SK-N-SH treated with all-trans-retinoic acid at 6 μM for 48 hours (cell line): Measurements from ENCODE around the gene KRT26.

Experiments
- ATAC-seq: fragments of 200-7000 bp; cut with Tn5 transposase; 3 replicates; pipeline ENCODE4 v1.9.1; 2020; ENCODE audit warnings: mild to moderate bottlenecking, moderate library complexity
- BACH2 ChIP-seq: fragments of 250-450 bp; sonication (Bioruptor Pico); IDR thresholded peaks from 2 replicates; pipeline ENCODE4 v1.9.0; 2021; ENCODE audit warnings: mild to moderate bottlenecking, borderline replicate concordance
- CREB5 ChIP-seq: fragments of 250-450 bp; sonication (Bioruptor Pico); IDR thresholded peaks from 2 replicates; pipeline ENCODE4 v1.5.1; 2020; ENCODE audit warnings: low read depth, mild to moderate bottlenecking, moderate library complexity
- CSDC2 ChIP-seq: fragments of 250-450 bp; sonication (Bioruptor Pico); IDR thresholded peaks from 2 replicates; pipeline ENCODE4 v1.5.0; 2020; ENCODE audit warnings: mild to moderate bottlenecking, moderate library complexity
- ESRRG ChIP-seq: fragments of 250-450 bp; sonication (Bioruptor Pico); IDR thresholded peaks from 2 replicates; pipeline ENCODE4 v1.6.1; 2021; ENCODE audit warnings: mild to moderate bottlenecking
- GLIS3 ChIP-seq: fragments of 250-450 bp; sonication (Bioruptor Pico); IDR thresholded peaks from 2 replicates; pipeline ENCODE4 v1.5.0; 2020; ENCODE audit warnings: mild to moderate bottlenecking, moderate library complexity
- ISL1 ChIP-seq: fragments of 250-450 bp; sonication (Bioruptor Pico); IDR thresholded peaks from 2 replicates; pipeline ENCODE4 v2.1.2; 2022; ENCODE audit warnings: mild to moderate bottlenecking, moderate library complexity
- OSR1 ChIP-seq: fragments of 250-450 bp; sonication (Bioruptor Pico); IDR thresholded peaks from 2 replicates; pipeline ENCODE4 v1.8.0; 2022; ENCODE audit warnings: moderate library complexity, mild to moderate bottlenecking, inconsistent platforms
- POU6F1 ChIP-seq: fragments of 250-450 bp; sonication (Bioruptor Pico); IDR thresholded peaks from 2 replicates; pipeline ENCODE4 v1.8.0; 2021; ENCODE audit warnings: low read depth, mild to moderate bottlenecking, moderate library complexity, borderline replicate concordance
- PPARA ChIP-seq: fragments of 250-450 bp; sonication (Bioruptor Pico); IDR thresholded peaks from 2 replicates; pipeline ENCODE4 v1.5.0; 2020; ENCODE audit warnings: mild to moderate bottlenecking, borderline replicate concordance
- RARB ChIP-seq: fragments of 250-450 bp; sonication (Bioruptor Pico); IDR thresholded peaks from 2 replicates; pipeline ENCODE4 v1.8.0; 2021; ENCODE audit warnings: mild to moderate bottlenecking, moderate library complexity
- SNAI2 ChIP-seq: fragments of 250-450 bp; sonication (Bioruptor Pico); IDR thresholded peaks from 2 replicates; pipeline ENCODE4 v1.5.0; 2020; ENCODE audit warnings: mild to moderate bottlenecking, moderate library complexity
- TCF4 ChIP-seq: fragments of 250-450 bp; sonication (Bioruptor Pico); IDR thresholded peaks from 2 replicates; pipeline ENCODE4 v1.8.0; 2021; ENCODE audit warnings: mild to moderate bottlenecking, moderate library complexity, borderline replicate concordance
- TOX ChIP-seq: fragments of 250-450 bp; sonication (Bioruptor Pico); IDR thresholded peaks from 2 replicates; pipeline ENCODE4 v1.8.0; 2021; ENCODE audit warnings: mild to moderate bottlenecking, moderate library complexity, borderline replicate concordance
- ZC3H10 ChIP-seq: fragments of 250-450 bp; sonication (Bioruptor Pico); IDR thresholded peaks from 2 replicates; pipeline ENCODE4 v1.5.1; 2021; ENCODE audit warnings: mild to moderate bottlenecking, moderate library complexity
- ZFP3 ChIP-seq: fragments of 250-450 bp; sonication (Bioruptor Pico); IDR thresholded peaks from 2 replicates; pipeline ENCODE4 v1.5.0; 2020; ENCODE audit warnings: mild to moderate bottlenecking, moderate library complexity
- ZFP30 ChIP-seq: fragments of 450-650 bp; formaldehyde crosslinking; IDR thresholded peaks from 2 replicates; pipeline ENCODE4 v1.5.0; 2022; ENCODE audit warnings: mild to moderate bottlenecking, moderate library complexity
- ZNF565 ChIP-seq: fragments of 450-650 bp; formaldehyde crosslinking; conservative IDR thresholded peaks from 2 replicates; pipeline ENCODE4 v1.5.0; 2020; ENCODE audit warnings: low read depth, mild to moderate bottlenecking, moderate library complexity
- ZNF70 ChIP-seq: fragments of 450-650 bp; formaldehyde crosslinking; IDR thresholded peaks from 2 replicates; pipeline ENCODE4 v1.5.0; 2020; ENCODE audit warnings: mild to moderate bottlenecking, moderate library complexity
- ZNF8 ChIP-seq: fragments of 450-650 bp; formaldehyde crosslinking; IDR thresholded peaks from 2 replicates; pipeline ENCODE4 v1.5.0; 2020; ENCODE audit warnings: mild to moderate bottlenecking, moderate library complexity
- TF ChIP-seq, protein P1 (sequence below): fragments of 250-450 bp; sonication (Bioruptor Pico); IDR thresholded peaks from 2 replicates; pipeline ENCODE4 v1.5.1; 2021; ENCODE audit warnings: mild to moderate bottlenecking, moderate library complexity
- TF ChIP-seq, protein P2 (sequence below): fragments of 250-450 bp; sonication (Bioruptor Pico); IDR thresholded peaks from 2 replicates; pipeline ENCODE4 v1.5.0; 2020; ENCODE audit warnings: mild to moderate bottlenecking, moderate library complexity
- TF ChIP-seq, protein P3 (sequence below): fragments of 250-450 bp; sonication (Bioruptor Pico); IDR thresholded peaks from 2 replicates; pipeline ENCODE4 v1.8.0; 2020; ENCODE audit warnings: mild to moderate bottlenecking, moderate library complexity, borderline replicate concordance

The KRT26 gene

DNA sequence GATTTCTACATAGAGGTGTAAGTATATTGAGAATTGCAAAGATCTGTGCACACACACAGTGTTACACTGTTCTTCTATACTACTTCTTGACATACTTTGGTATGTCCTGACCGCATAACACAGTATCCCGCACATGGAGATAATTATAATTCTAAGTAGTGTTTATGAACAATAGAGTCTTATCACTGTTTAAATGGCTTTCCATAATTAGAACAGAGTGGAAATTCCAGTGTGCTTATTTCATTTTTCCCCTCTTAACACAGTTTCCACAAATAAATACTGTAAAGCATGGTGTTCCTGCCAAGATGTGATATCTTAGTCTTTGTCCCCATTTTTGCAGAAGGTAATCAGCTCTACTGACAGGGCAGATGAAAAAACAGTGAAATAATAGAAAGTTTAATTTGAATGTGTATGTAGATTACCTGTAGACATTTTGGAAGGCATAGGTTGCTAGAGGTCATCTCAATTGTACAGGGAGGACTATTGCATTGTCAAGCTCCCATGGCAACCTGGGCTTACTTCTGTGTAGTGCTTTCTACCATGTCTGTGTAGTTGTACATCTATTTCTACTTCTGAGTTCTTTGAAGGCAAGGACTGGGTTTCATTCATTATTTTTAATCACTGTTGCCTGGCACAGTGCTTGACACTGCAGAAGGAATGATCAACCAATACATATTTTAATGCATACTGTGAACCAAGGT is 37.9 kb upstream of the KRT26 start:
- TF ChIP-seq GLIS3 (CRISPR knock-in tag) (no peak), BACH2 (no peak), ISL1 (CRISPR knock-in tag) (no peak), ZC3H10 (no peak), ZFP30 (CRISPR knock-in tag) (no peak), SNAI2 (no peak), ZFP3 (CRISPR knock-in tag) (no peak), TOX (CRISPR knock-in tag) (no peak), OSR1 (CRISPR knock-in tag) (no peak), ZNF8 (CRISPR knock-in tag) (no peak), CREB5 (CRISPR knock-in tag) (no peak), ZNF565 (no peak), CSDC2 (CRISPR knock-in tag) (no peak), PPARA (CRISPR knock-in tag) (no peak), POU6F1 (CRISPR knock-in tag) (no peak), ZNF70 (CRISPR knock-in tag) (no peak)
- TF ChIP-seq, protein P1, sequence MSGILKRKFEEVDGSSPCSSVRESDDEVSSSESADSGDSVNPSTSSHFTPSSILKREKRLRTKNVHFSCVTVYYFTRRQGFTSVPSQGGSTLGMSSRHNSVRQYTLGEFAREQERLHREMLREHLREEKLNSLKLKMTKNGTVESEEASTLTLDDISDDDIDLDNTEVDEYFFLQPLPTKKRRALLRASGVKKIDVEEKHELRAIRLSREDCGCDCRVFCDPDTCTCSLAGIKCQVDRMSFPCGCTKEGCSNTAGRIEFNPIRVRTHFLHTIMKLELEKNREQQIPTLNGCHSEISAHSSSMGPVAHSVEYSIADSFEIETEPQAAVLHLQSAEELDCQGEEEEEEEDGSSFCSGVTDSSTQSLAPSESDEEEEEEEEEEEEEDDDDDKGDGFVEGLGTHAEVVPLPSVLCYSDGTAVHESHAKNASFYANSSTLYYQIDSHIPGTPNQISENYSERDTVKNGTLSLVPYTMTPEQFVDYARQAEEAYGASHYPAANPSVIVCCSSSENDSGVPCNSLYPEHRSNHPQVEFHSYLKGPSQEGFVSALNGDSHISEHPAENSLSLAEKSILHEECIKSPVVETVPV (CRISPR knock-in tag): no peak
- TF ChIP-seq, protein P2, sequence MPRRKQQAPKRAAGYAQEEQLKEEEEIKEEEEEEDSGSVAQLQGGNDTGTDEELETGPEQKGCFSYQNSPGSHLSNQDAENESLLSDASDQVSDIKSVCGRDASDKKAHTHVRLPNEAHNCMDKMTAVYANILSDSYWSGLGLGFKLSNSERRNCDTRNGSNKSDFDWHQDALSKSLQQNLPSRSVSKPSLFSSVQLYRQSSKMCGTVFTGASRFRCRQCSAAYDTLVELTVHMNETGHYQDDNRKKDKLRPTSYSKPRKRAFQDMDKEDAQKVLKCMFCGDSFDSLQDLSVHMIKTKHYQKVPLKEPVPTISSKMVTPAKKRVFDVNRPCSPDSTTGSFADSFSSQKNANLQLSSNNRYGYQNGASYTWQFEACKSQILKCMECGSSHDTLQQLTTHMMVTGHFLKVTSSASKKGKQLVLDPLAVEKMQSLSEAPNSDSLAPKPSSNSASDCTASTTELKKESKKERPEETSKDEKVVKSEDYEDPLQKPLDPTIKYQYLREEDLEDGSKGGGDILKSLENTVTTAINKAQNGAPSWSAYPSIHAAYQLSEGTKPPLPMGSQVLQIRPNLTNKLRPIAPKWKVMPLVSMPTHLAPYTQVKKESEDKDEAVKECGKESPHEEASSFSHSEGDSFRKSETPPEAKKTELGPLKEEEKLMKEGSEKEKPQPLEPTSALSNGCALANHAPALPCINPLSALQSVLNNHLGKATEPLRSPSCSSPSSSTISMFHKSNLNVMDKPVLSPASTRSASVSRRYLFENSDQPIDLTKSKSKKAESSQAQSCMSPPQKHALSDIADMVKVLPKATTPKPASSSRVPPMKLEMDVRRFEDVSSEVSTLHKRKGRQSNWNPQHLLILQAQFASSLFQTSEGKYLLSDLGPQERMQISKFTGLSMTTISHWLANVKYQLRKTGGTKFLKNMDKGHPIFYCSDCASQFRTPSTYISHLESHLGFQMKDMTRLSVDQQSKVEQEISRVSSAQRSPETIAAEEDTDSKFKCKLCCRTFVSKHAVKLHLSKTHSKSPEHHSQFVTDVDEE: no peak
- ATAC-seq: no peak

DNA sequence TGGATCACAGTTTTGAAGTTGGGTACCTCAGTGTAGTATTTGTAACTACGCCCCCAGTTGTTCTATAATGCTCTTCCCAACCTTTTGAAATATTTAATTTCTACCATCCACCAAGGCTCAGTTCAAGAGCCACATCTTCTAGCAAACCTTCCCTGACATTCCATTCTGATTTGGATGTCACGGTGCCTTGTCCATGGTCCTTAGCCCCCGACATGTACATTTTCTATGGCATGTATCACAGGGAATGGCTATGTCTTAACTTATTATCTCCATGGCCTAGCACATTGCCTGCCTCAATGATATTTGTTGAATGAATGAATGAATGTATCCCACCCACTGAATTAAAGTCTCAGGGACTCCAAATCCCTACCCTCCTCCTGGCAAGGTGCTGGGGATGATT is 34.1 kb upstream of the KRT26 start:
- no peak for ATAC-seq
- no peak for TF ChIP-seq SNAI2
- TF ChIP-seq ZFP30 (CRISPR knock-in tag): no peak
- TF ChIP-seq, protein P3, sequence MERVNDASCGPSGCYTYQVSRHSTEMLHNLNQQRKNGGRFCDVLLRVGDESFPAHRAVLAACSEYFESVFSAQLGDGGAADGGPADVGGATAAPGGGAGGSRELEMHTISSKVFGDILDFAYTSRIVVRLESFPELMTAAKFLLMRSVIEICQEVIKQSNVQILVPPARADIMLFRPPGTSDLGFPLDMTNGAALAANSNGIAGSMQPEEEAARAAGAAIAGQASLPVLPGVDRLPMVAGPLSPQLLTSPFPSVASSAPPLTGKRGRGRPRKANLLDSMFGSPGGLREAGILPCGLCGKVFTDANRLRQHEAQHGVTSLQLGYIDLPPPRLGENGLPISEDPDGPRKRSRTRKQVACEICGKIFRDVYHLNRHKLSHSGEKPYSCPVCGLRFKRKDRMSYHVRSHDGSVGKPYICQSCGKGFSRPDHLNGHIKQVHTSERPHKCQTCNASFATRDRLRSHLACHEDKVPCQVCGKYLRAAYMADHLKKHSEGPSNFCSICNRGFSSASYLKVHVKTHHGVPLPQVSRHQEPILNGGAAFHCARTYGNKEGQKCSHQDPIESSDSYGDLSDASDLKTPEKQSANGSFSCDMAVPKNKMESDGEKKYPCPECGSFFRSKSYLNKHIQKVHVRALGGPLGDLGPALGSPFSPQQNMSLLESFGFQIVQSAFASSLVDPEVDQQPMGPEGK (CRISPR knock-in tag): no peak
- TF ChIP-seq ZC3H10: no peak
- no peak for TF ChIP-seq CREB5 (CRISPR knock-in tag)
- no peak for TF ChIP-seq ZNF565
- TF ChIP-seq ESRRG (CRISPR knock-in tag): no peak
- TF ChIP-seq, protein P1 (CRISPR knock-in tag): no peak
- no peak for TF ChIP-seq PPARA (CRISPR knock-in tag)
- no peak for TF ChIP-seq ZNF8 (CRISPR knock-in tag)
- no peak for TF ChIP-seq BACH2
- no peak for TF ChIP-seq ZFP3 (CRISPR knock-in tag)
- TF ChIP-seq, protein P2: no peak
- no peak for TF ChIP-seq TCF4 (CRISPR knock-in tag)
- TF ChIP-seq RARB (CRISPR knock-in tag): no peak
- no peak for TF ChIP-seq TOX (CRISPR knock-in tag)
- TF ChIP-seq, all 23 proteins: peak for 0
